Measurements from ENCODE around the gene EXOC6.

The EXOC6 gene, protein sequence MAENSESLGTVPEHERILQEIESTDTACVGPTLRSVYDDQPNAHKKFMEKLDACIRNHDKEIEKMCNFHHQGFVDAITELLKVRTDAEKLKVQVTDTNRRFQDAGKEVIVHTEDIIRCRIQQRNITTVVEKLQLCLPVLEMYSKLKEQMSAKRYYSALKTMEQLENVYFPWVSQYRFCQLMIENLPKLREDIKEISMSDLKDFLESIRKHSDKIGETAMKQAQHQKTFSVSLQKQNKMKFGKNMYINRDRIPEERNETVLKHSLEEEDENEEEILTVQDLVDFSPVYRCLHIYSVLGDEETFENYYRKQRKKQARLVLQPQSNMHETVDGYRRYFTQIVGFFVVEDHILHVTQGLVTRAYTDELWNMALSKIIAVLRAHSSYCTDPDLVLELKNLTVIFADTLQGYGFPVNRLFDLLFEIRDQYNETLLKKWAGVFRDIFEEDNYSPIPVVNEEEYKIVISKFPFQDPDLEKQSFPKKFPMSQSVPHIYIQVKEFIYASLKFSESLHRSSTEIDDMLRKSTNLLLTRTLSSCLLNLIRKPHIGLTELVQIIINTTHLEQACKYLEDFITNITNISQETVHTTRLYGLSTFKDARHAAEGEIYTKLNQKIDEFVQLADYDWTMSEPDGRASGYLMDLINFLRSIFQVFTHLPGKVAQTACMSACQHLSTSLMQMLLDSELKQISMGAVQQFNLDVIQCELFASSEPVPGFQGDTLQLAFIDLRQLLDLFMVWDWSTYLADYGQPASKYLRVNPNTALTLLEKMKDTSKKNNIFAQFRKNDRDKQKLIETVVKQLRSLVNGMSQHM

DNA sequence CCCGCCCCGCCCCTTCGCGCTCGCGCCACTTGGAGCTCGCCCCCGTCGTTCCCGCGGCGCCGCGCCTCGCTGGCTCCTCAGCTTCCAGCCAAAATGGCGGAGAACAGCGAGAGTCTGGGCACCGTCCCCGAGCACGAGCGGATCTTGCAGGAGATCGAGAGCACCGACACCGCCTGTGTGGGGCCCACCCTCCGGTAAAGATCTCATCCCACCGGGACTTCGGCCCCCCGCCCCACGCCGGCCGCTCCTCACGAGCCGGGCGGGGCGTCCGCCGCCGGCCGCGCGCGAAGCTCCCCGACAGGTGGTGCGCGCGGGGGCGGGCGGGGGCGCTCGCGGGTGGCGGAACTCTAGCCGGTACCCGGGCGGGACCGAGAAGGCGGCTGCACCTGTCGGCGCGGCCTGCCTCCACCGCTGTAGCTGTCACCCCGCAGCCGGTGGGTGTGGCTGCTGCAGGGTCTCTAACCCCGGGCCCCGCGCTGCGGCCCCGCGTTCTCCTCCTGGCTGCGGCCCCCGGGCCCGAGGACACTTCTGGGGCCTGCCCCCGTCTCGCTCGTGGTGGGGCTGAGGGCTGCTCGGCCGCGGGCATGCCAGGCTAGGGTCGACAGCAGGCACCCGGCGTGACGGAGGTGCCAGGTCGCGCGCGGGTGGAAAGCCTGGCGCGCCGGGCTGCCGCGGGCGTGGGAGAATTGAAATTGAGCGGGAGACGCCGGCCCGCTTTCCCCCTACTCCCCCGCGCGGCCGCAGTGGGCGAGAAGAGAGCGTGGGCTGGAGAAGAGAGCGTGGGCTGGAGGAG lies at the start of gene EXOC6:
EXOC6 (plus strand) TSS at position 80 of the 793 bp plus-strand sequence; CDS start at position 94, 14 bp downstream.
- DNase-seq, result peak; percentile 82

DNA sequence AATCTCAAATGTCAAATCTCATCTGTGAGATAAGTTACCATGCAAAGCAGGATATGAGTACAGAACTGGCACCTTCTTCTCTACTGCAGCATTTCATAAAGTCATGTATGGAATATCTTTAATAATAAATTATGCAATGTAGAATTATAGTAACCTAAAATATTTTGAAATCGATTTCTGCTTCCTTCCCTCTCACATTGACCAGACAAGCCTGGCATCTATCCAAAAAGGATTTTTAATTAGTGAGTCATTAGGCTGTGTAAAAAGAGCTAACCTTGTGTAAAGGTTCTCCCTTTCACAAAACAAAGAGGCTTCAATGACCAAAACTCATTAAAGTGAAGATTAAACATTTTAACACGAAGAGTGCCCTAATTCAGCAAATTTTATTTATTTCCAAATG lies 48.8 kb upstream of the EXOC6 start:
- no peak for DNase-seq

DNA sequence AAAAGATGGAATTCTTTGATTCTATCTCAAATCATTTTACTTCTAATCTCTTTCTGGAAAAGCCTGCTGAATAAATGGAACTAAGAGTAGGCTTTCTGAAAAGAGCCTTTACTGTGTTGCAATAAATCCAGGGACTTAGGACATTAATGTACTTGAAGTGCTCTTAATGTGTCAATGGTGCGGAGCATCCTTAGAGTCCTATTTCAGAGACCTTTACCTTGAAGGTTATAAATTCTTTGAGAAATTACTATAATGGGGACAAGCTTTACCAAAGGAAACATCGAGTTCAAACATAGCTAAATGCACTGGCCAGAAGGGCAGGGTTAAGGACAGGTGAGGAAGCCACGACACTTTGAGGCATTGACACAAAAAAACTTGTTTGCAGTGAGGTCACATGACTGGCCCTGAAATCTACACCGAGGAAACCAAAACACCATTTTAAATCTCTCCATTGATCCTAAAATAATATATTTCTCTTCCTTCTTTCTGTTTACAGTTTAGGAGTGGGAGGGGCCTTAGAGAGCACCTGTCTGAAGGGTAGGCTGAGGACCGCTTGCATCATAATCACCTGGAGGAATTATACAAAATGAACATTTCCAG lies 48.1 kb upstream of the EXOC6 start:
- DNase-seq, result no peak

DNA sequence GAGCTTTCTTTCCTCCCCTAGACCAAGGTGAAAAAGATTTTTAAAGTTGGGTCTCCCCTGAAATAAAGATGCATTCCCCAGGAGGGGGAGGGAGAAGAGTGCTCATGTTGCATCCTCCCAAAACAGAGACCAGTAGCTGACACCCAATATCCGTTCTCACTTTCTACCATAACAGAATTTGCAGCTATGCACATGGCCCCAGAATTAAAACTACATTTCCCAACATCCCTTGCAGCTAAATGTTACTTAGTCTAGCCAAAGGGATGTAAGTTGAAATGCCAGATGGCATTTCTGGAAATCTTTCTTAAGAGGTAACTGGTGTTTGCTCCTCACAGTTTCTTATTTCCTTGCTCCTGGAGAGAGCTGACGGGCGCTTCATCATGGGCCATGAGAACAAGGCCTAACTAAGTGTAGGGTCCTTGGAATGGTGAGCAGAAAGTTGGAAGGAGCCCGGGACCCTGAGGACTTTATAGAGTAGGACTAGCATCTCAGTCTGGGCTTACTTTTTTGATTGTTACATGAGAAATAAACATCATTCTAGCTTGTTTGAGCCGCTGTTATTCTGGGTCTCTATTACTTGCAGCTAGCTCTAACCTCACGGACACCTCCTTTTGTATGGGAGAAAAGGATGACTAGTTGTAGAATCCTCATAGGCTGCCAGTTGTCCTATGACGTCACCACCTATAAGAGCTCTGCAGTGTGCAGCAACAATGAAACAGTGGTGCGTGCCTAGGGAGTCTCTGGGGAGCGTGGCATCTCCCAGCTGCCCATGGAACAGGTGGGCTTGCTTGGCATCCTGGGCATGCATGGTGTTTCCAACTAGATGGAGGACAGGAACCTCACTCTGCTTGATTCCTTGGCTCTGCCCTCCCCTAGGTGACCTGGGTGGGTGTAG lies 46.1 kb upstream of the EXOC6 start:
- DNase-seq, result no peak

DNA sequence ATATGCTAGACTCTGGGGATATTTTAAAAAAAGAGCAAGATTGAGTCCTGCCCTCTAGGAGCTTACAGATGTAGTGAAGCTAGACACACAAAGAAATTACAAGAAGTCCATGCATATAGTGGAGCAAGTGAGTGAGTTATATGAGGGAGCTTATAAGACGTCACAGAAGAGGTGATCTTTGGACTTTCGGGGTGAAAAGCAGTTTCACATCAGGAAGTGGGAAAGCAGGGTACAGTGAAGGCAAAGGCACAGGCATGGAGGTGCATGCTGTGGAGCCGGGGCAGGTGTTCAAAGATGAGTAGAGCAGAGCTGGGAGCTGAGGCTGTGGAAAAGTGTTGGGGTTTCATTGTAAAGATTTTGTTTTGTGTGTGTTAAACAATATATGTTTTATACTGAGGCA lies 38.5 kb upstream of the EXOC6 start:
- DNase-seq, result no peak

DNA sequence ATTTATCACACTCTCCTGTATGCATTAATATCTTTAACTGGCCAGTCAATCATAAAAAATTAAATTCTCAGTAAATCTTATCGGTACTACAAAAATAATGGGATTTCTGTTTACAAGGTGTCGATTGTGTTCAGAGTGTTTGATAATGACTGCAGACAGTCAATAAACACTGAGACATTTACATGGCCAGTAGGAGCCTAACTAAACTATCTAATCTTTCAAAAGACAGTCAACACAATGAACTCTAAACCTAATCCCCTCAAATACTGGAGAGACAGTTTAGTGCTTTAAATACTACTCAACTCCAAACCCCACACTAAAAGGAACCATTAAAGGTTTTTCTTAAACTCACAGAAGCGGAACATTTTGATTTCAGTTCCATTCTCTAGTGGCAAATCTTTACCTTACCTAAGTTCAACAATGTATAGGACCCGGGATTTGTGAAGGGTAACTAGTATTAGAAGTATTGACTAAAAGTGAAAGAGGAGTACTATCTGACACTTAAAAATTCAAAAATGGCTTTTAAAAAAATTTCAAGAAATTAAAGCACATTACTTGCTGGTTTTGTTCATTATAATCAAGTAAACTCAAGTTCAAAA lies 37.3 kb upstream of the EXOC6 start:
- DNase-seq, result no peak

DNA sequence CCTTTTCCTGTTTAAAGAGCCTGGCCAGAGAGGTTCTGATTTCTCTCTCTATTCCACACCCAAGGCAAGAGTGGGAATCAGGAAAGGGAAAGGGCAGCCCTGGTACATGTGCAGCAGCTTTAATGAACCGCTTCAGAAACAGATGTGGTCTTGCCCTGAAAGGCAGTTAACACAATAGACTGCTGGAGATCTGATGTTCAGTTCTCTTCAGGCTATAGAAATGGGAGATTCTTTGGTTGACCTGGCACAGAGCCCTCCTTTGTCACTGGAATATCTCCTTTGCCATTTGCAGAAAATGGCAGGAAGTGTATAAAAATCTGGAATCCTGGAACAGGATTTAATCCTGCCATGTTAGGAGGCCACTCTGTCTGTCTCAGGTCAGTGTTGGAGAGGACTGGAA lies 36.3 kb upstream of the EXOC6 start:
- DNase-seq, result no peak

DNA sequence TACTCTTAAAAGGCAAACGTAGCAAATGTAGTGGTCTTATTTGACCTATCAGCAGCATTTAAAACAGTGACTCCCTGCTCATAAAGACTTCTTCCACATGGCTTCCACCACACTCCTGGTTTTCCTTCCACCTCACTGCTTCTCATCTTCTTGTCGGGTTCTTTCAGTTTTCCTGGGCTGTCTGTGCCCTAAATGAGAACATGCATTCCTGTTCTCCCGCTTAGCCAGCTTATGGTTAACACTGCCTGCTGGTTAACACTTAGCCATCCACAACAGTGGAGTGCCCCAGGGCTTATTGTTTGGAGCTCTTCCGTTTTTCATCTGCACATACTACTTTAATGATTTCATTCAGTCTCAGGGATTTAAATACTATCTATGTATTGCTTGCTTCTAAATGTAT lies 34.3 kb upstream of the EXOC6 start:
- DNase-seq, result no peak

DNA sequence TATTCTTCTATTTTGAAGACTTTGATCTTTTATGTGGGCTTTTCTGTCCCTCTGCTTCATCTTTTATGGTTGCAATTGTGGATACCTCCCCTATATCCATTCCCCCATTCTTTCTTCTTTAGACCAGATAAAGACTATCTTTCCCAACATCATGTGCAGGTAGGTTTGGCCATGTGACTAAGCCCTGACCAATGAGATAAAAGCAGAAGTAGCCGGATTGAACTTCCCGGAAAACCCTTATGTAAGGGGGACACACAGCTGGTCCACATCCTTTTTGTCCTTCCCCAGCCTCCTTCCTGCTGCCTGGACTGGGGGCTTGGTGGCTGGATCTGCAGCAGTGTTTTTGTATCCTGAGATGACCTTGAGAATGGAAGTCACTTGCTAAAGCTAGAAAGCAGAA lies 33.5 kb upstream of the EXOC6 start:
- no peak for DNase-seq

DNA sequence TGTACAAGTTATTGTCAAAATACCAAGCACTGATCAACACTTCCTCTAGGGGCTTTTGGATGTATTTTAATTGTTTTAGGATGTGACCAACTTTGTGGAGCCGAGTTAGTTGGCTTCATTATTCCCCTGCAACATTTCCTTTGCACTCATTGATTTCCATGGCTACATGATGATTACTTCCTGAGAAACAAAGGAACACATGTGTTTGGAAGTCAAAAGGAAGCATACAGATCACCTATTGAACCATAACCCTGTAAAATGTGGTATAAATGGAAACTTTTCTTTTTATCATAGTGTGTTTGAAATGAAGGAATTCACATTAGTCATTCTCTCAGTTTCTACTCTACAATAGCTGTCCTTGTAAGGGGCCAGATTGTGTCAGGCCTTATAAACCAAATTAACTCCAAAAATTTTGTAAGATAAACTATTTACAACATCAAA lies 32.2 kb upstream of the EXOC6 start:
- DNase-seq, result no peak

DNA sequence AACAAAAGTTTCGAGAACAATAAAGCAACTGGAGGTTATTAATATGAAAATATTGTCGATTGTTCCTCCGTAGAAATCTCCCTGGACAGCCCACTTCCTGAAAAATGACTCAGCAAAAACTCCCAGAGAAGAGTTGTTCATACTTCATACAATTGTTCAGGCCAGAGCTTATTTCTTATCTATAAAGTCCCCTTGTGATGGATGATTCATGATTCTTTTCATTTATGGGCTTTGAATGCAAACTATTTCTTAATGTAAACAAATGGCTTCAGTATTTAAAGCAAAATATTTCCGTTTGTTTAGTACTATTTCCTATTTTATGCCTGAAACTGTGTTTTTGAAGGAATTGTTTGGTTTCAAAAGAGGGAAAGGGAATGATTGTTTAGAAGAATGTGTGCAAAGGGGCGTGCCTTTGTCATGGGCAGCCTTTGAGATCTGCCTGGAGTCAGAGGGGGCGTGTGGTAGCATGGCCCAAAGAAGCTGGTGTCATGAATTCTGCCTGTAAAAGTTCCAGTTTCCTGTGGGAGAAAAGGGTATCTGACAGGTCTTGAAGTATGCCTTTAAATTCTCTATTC lies 26.2 kb upstream of the EXOC6 start:
- no peak for DNase-seq

DNA sequence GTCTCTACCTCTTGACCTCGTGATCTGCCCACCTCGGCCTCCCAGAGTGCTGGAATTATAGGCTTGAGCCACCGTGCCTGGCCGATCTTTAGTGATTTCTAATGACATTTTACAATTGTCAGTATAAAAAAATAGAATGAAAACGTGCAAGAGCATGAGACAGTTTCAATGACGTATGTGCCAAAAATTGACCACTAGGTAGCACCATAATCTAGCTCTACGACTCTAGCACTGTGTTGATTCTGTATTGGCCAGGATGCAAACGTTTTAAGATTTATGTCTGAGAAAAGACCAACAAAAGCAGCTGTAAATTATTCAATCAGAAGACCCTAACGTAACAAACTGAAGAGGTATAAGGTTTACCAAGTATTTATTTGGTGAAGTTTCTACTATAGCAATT lies 25.4 kb upstream of the EXOC6 start:
- no peak for DNase-seq

DNA sequence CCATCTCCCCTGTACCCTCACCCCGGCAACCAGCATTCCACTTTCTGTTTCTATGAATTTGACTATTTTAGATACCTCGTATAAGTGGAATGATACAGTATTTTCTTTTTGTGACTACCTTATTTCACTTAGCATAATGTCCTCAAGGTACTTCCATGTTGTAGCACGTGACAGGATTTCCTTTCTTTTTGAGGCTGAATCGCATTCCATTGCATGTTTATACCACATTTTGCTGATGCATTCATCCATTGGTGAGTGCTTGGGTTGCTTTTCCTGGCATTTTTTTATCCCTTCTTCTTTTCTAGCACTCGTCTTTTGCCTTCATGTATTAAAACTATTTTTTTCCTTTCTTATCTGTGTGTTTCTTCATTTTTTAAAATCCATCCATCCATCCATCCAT lies 22.3 kb upstream of the EXOC6 start:
- DNase-seq, result no peak

DNA sequence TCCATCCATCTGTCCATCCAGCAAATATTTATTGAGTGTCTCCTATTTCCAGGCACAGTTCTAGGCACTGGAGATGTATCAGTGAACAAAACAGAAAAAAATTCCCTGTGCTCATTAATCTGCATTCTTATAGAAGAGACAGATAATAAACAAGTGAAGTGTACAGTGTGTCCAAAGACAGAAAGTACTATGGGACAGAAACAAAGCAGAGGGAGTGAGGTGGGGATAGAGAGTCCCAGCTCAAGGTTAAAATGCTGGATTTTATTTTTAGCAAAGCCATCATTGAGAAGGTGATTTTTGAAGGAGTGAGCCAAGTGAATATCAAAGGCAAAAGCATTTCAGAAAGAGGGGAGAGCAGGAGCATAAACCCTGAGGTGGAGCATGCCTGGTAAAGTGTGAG lies 21.8 kb upstream of the EXOC6 start:
- no peak for DNase-seq

DNA sequence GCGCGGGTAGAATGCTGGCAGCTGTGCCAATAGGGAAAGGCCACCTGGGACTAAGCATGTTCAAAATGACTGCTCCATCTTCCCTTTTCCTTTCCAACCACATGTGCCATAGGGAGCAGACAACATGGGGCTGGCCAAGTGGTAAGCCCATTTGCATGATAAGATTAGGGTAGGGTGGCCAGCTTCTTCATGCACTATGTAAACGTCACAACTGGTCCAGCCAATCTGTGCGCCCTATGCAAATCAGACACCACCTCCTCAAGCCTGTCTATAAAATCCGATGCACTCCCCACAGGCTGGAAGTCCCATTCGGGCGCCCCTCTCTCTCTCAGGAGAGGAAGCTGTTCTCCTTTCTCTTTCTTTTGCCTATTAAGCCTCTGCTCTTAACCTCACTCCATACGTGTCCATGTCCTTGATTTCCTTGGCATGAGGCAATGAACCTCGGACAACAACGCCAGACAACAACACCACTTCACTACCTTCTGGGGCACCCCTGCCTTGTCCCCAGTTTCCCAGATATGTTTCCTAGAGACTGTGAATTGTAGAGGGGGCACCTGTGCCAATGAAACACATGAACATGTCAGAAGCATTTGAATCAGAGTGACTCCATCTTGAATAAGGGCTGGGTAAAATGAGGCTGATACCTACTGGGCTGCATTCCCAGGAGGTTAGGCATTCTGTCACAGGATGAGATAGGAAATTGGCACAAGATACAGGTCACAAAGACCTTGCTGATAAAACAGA lies 19.1 kb upstream of the EXOC6 start:
- no peak for DNase-seq

DNA sequence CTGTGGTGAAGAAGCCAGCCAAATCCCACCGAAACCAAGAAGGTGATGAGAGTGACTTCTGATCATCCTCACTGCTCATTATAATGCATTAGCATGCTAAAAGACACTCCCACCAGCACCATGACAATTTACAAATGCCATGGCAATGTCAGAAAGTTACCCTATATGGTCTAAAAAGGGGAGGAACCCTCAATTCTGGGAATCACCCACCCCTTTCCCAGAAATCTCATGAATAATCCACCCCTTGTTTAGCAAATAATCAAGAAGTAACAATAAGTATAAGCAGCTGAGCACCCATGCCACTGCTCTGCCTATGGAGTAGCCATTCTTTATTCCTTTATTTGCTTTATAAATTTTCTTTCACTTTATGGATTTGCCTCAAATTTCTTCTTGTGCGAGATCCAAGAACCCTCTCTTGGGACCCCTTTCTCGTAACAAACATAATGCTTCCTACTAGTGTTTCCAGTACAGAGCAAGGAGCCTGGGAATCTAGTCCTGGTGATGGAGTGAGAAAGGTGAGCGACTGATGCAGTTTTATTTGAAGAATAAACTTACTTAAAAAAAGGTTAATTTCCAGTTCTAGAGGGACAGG lies 18.4 kb upstream of the EXOC6 start:
- DNase-seq, result no peak

DNA sequence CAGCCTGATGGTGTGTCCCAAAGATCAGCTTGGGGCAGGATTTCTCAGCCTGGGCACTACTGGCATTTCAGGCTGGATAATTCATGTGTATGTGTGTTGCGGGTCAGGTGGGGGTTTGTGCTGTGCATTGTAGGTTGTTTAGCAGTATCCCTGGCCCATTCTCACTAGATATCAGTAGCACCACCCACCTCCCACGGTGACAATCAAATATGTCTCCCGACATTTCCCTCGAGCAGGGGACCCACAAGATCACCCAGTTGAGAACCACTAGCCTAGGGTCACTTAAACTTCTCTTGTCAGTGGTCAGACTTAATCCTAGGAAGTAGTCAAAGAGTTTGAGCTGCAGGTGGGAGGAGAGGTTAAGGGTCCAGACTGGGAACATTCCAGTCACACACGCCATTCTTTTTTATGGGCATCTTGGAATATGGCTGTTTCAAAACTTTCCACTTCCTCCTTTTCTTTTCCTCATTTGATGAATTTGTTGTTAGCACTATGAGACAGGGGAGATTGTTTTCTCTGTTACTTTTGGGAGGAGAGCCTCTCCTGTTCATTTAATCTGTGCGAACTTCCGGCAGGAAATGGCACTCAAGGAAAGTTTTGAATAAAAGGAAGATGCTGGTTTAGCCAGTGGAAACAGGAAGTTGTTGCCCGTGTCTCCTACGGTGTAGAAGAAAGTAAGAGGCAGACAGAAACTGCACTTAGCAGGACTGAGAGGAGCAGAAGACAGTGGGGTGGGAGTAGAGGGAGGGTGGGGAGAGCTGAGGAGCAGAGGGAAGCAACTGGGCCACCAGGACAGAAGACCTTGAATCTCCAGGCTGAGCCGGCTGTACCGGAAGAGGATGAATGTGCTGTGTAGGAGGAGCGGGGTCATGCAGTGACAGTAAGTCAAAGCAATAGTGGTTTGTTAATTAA lies 17.6 kb upstream of the EXOC6 start:
- no peak for DNase-seq

DNA sequence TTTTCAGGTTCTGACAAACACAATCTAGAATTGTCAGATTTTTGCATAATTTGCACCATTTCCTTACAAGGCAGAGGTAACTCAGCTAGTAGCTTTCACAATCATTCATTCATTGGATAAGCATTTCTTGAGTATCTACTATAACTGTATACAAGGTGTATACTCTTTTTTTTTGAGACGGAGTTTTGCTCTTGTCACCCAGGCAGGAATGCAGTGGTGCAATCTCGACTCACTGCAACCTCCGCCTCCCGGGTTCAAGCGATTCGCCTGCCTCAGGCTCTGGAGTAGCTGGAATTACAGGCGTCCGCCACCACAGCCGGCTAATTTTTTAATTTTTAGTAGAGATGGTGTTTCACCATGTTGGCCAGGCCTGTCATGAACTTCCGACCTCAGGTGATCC lies 16.2 kb upstream of the EXOC6 start:
- DNase-seq, result no peak
